Neural progenitor cell (in vitro differentiated cells): ENCODE data around the gene MYLK3. TPM values are rescaled to one million over a fixed set of nuclear protein-coding genes. Genes with fewer than 3 reads are reported as not detected.

Source experiments
- DNase-seq: peaks from one replicate; pipeline ENCODE4 v3.0.0-alpha.2; 2016; ENCODE audit warnings: low spot score
- H2AFZ ChIP-seq: fragments of 200-600 bp; sonication (generic); replicated peaks from 2 replicates; pipeline ENCODE4 v1.6.1; 2016; ENCODE audit warnings: antibody characterized with exemption
- H3F3A ChIP-seq: fragments of 200-600 bp; sonication (generic); 2 replicates; pipeline ENCODE4 v1.6.1; 2016; ENCODE audit warnings: antibody characterized with exemption, low read depth
- H3K27ac ChIP-seq: fragments of 200-600 bp; sonication (generic); 2 replicates; pipeline ENCODE4 v1.5.1; 2016; ENCODE audit warnings: mild to moderate bottlenecking
- H3K27me3 ChIP-seq: fragments of 200-600 bp; sonication (generic); 2 replicates; pipeline ENCODE4 v1.6.1; 2016; ENCODE audit warnings: mild to moderate bottlenecking, moderate library complexity
- H3K36me3 ChIP-seq: fragments of 200-600 bp; sonication (generic); 2 replicates; pipeline ENCODE4 v1.5.1; 2016
- H3K4me1 ChIP-seq: fragments of 200-600 bp; sonication (generic); 2 replicates; pipeline ENCODE4 v1.6.1; 2016; ENCODE audit warnings: mixed run types
- H3K4me2 ChIP-seq: fragments of 200-600 bp; sonication (generic); 2 replicates; pipeline ENCODE4 v1.6.1; 2016
- H3K4me3 ChIP-seq: fragments of 200-600 bp; sonication (generic); 2 replicates; pipeline ENCODE4 v1.5.1; 2016
- H3K79me2 ChIP-seq: fragments of 200-600 bp; sonication (generic); 2 replicates; pipeline ENCODE4 v1.6.1; 2016; ENCODE audit warnings: low read depth
- H3K9ac ChIP-seq: fragments of 200-600 bp; sonication (generic); 2 replicates; pipeline ENCODE4 v1.6.1; 2016
- H3K9me3 ChIP-seq: fragments of 200-600 bp; sonication (generic); 2 replicates; pipeline ENCODE4 v1.5.1; 2016; ENCODE audit warnings: low read depth
- H4K20me1 ChIP-seq: fragments of 200-600 bp; sonication (generic); 2 replicates; pipeline ENCODE4 v1.6.1; 2016; ENCODE audit warnings: low read depth
- H3K27ac Mint-ChIP-seq: 3 replicates; pipeline ENCODE4 v1.8.0; 2021; ENCODE audit warnings: mixed read lengths
- H3K27me3 Mint-ChIP-seq: 2 replicates; pipeline ENCODE4 v1.8.0; 2022; ENCODE audit warnings: low read depth, mild to moderate bottlenecking, inconsistent platforms, moderate library complexity, mixed read lengths; ENCODE audit not compliant: insufficient read depth
- H3K36me3 Mint-ChIP-seq: 3 replicates; pipeline ENCODE4 v1.8.0; 2021; ENCODE audit warnings: mixed read lengths
- H3K4me1 Mint-ChIP-seq: 3 replicates; pipeline ENCODE4 v1.8.0; 2021; ENCODE audit warnings: mixed read lengths
- H3K4me3 Mint-ChIP-seq: 3 replicates; pipeline ENCODE4 v1.8.0; 2021; ENCODE audit warnings: mild to moderate bottlenecking, moderate library complexity, mixed read lengths
- H3K9me3 Mint-ChIP-seq: 3 replicates; pipeline ENCODE4 v1.8.0; 2020; ENCODE audit warnings: mixed read lengths
- CTCF ChIP-seq: fragments of 200-600 bp; sonication (generic); IDR thresholded peaks from 2 replicates; pipeline ENCODE4 v1.5.1; 2017; ENCODE audit warnings: antibody characterized with exemption, mild to moderate bottlenecking
- EZH2 ChIP-seq: fragments of 200-600 bp; sonication (generic); IDR thresholded peaks from 2 replicates; pipeline ENCODE4 v1.6.1; 2017; ENCODE audit warnings: antibody characterized with exemption, mild to moderate bottlenecking, moderate library complexity
- EZH2phosphoT487 ChIP-seq: fragments of 200-600 bp; sonication (generic); IDR thresholded peaks from 2 replicates; pipeline ENCODE4 v1.6.1; 2017; ENCODE audit warnings: antibody characterized with exemption
- total RNA-seq: library from RNA; depleted of rRNA; stranded (reverse); fragments of >200 nt; gene quantifications from 2 replicates; pipeline ENCODE4 v1.2.3, GENCODE V29; 2015; ENCODE audit warnings: low replicate concordance

The MYLK3 gene
- total RNA-seq, 1 donor from 2014 or later = 1.6 TPM

- Mint-ChIP-seq H3K4me3 (no peak overlapping the region), H3K27ac (no peak overlapping the region), H3K9me3 (peaks cover 9% of the 10 kb centered on the region), H3K27me3 (peaks cover 3% of the 10 kb centered on the region), H3K4me1 (no peaks in the 10 kb centered on the region), H3K36me3 (no peaks in the 10 kb centered on the region)
- Histone ChIP-seq H3K4me1 (no peaks in the 10 kb centered on the region), H3K36me3 (no peaks in the 10 kb centered on the region), H3K4me3 (no peak overlapping the region), H3K9me3 (no peaks in the 10 kb centered on the region), H3F3A (no peaks in the 10 kb centered on the region), H3K4me2 (no peak overlapping the region), H3K9ac (no peak overlapping the region), H3K79me2 (no peaks in the 10 kb centered on the region), H3K27me3 (no peaks in the 10 kb centered on the region), H3K27ac (no peak overlapping the region), H4K20me1 (no peaks in the 10 kb centered on the region), H2AFZ (no peak overlapping the region)
- DNase-seq = no peak
- TF ChIP-seq EZH2 = no peak
- TF ChIP-seq EZH2phosphoT487 = no peak
- TF ChIP-seq CTCF = no peak
These were observed 19.3 kb downstream of the MYLK3 start for GRCh38 chr16:46728806-46729205.

- Histone ChIP-seq H2AFZ (no peak overlapping the region), H3F3A (no peaks in the 10 kb centered on the region), H3K27ac (no peak overlapping the region), H4K20me1 (no peaks in the 10 kb centered on the region), H3K4me1 (no peaks in the 10 kb centered on the region), H3K79me2 (no peaks in the 10 kb centered on the region), H3K27me3 (no peaks in the 10 kb centered on the region), H3K9ac (no peak overlapping the region), H3K4me3 (no peak overlapping the region), H3K4me2 (no peak overlapping the region), H3K36me3 (no peaks in the 10 kb centered on the region), H3K9me3 (no peaks in the 10 kb centered on the region)
- Mint-ChIP-seq H3K36me3 (no peaks in the 10 kb centered on the region), H3K4me3 (no peak overlapping the region), H3K27me3 (peaks cover 3% of the 10 kb centered on the region), H3K9me3 (peaks cover 12% of the 10 kb centered on the region), H3K27ac (no peak overlapping the region), H3K4me1 (no peaks in the 10 kb centered on the region)
- no peak for DNase-seq
- TF ChIP-seq EZH2 (no peak), EZH2phosphoT487 (no peak), CTCF (no peak)
These were observed 20.5 kb downstream of the MYLK3 start for GRCh38 chr16:46727630-46728029.

- no peaks in the 10 kb centered on the region for H3K79me2 ChIP-seq
- no peaks in the 10 kb centered on the region for H3K36me3 Mint-ChIP-seq
- H3K9me3 Mint-ChIP-seq = peaks cover 12% of the 10 kb centered on the region
- H3K4me3 ChIP-seq = no peak overlapping the region
- no peak for DNase-seq
- no peaks in the 10 kb centered on the region for H3K4me1 Mint-ChIP-seq
- no peak overlapping the region for H3K27ac ChIP-seq
- TF ChIP-seq EZH2 = no peak
- TF ChIP-seq CTCF = no peak
- H3K27me3 Mint-ChIP-seq = peaks cover 3% of the 10 kb centered on the region
- no peak overlapping the region for H2AFZ ChIP-seq
- no peak overlapping the region for H3K4me3 Mint-ChIP-seq
- no peaks in the 10 kb centered on the region for H3K9me3 ChIP-seq
- H3K36me3 ChIP-seq = no peaks in the 10 kb centered on the region
- H3K27me3 ChIP-seq = no peaks in the 10 kb centered on the region
- no peak overlapping the region for H3K27ac Mint-ChIP-seq
- H3K9ac ChIP-seq = no peak overlapping the region
- no peak overlapping the region for H3K4me2 ChIP-seq
- no peaks in the 10 kb centered on the region for H4K20me1 ChIP-seq
- no peaks in the 10 kb centered on the region for H3F3A ChIP-seq
- no peaks in the 10 kb centered on the region for H3K4me1 ChIP-seq
These were observed 21.0 kb downstream of the MYLK3 start for GRCh38 chr16:46727184-46727583.

- Mint-ChIP-seq H3K4me3 (no peak overlapping the region), H3K27me3 (peaks cover 2% of the 10 kb centered on the region), H3K4me1 (no peaks in the 10 kb centered on the region), H3K27ac (no peak overlapping the region), H3K36me3 (no peaks in the 10 kb centered on the region), H3K9me3 (peaks cover 12% of the 10 kb centered on the region)
- no peak overlapping the region for H3K4me2 ChIP-seq
- no peaks in the 10 kb centered on the region for H4K20me1 ChIP-seq
- DNase-seq = no peak
- no peak overlapping the region for H2AFZ ChIP-seq
- no peaks in the 10 kb centered on the region for H3K36me3 ChIP-seq
- TF ChIP-seq EZH2phosphoT487 = no peak
- no peak for TF ChIP-seq EZH2
- TF ChIP-seq CTCF = no peak
- H3K4me1 ChIP-seq = no peaks in the 10 kb centered on the region
- no peaks in the 10 kb centered on the region for H3K79me2 ChIP-seq
- no peaks in the 10 kb centered on the region for H3K27me3 ChIP-seq
- H3K27ac ChIP-seq = no peak overlapping the region
- H3K9me3 ChIP-seq = no peaks in the 10 kb centered on the region
- H3K4me3 ChIP-seq = no peak overlapping the region
- H3F3A ChIP-seq = no peaks in the 10 kb centered on the region
- no peak overlapping the region for H3K9ac ChIP-seq
These were observed 26.3 kb downstream of the MYLK3 start for GRCh38 chr16:46721885-46722284.
